Myocyte (in vitro differentiated cells): ENCODE data around the gene ANTKMT. TPM values are rescaled to one million over a fixed set of nuclear protein-coding genes. Genes with fewer than 3 reads are reported as not detected.

Experiments
- DNase-seq: peaks from one replicate; pipeline ENCODE4 v3.0.0-alpha.2; 2012; ENCODE audit warnings: low read depth
- microRNA counts: library from miRNA; unstranded; fragments of <30 nt; microRNA quantifications from one replicate; lab custom pipeline; 2016
- microRNA-seq: library from miRNA; unstranded; fragments of <30 nt; microRNA quantifications from one replicate; pipeline ENCODE4, GENCODE V29; 2016
- total RNA-seq: library from RNA; depleted of rRNA; stranded (reverse); fragments of >200 nt; gene quantifications from 2 replicates; pipeline ENCODE4 v1.2.3, GENCODE V29; 2014

Gene ANTKMT
- total RNA-seq, 1 donor from 2014 or later: 44.0 TPM

DNA sequence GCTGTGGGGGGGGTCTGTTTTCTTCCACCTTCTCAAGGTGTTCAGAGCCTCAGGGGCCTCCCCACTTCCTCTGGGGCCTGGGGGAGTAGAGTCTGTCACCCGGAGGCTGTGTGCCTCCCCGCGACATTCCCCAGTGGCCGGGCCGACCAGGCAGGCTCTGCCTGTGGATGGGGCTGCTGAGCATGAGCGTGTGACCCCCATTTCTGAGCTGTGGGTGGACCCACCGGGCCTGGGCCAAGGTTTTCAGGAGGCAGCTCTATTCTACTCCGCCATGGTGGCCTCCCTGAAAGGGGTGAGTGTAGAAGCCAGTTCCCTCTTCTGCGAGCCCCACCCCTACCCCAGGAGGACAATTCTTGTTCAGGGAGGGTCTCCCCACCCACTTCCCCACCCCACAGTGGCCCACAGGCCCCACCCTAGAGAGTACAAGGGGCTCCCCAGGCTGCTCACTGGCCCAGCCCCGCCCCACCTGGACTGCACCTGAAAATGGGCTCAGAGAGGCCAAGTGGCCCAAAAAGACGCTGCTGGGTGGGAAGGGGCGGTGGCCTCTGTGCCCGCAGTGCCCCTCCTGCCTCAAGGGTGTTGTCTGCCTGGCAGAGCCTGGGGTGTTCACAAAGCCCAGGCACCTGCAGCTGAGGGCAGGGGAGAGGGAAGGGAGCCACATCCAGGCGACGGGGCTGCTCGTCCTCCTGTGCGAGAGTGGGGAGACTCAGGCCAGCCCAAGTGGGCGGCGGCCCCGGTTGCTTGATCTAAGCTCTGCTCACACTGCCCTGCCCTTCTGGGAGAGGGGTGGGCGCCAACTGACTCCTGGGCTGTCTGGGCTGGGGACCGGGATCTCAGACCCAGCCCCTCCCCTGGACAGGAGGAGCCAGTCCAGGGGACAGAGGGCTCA lies 40.9 kb downstream of the ANTKMT start:
- no peak for DNase-seq

DNA sequence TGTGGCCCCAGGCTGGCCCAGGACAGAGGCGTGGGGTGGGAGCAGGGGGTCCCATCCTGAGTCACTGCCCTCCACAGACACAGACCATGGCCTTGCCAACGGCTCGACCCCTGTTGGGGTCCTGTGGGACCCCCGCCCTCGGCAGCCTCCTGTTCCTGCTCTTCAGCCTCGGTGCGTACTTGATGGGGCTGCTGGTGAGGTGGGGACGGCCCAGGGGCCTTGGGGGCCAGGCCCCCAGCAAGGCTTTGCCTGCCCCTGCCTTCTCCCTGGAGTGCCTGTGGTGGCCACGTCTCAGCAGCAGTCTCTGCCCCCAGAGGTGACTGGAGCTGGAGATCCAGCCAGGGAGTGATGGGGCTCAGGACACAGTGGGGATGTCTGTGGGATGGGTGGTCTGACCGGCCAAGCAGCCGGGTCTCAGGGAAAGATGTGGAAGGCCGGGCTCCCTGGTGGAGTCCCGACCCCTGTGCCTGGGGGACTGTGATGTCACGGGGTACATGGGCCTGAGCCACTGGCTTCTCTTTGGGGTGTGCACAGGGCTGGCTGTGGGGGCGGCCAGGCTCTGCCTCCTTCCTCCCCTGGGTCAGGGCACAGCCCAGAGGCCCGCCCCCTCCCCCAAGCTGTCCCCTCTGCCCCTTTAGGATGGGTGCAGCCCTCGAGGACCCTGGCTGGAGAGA lies 41.8 kb downstream of the ANTKMT start:
- DNase-seq: no peak

DNA sequence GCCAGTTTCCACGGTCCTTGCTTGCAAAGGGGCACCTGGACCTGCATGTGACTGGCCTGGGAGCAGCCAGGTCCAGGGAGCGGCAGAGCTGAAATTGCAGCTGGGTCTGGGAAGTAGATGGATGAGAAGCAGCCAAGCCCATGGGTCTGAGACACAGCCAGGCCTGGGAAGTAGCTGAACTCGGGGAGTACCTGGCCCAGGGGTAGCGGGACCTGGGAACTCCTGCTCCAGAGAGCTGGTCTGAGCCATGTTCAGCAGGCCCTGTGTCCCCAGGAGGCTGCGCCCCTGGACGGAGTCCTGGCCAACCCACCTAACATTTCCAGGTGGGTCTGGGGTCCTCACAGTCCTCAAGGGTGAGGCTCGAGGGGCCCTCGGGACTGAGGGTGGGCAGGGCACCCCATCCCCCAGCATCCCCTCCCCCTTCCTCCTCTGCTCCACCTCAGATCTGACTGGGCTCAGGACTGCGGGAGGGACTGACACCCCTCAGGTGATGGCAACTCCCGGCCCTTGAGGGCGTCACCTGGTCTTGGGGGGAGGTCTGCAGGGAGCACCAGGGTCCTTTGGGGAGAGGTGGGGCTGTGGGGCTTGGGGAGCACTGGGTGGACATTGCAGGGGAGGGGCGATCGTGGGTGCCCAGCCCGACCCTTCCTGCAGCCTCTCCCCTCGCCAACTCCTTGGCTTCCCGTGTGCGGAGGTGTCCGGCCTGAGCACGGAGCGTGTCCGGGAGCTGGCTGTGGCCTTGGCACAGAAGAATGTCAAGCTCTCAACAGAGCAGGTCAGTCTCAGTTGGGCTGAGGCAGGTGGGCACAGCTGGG lies 42.6 kb downstream of the ANTKMT start:
- DNase-seq: no peak

DNA sequence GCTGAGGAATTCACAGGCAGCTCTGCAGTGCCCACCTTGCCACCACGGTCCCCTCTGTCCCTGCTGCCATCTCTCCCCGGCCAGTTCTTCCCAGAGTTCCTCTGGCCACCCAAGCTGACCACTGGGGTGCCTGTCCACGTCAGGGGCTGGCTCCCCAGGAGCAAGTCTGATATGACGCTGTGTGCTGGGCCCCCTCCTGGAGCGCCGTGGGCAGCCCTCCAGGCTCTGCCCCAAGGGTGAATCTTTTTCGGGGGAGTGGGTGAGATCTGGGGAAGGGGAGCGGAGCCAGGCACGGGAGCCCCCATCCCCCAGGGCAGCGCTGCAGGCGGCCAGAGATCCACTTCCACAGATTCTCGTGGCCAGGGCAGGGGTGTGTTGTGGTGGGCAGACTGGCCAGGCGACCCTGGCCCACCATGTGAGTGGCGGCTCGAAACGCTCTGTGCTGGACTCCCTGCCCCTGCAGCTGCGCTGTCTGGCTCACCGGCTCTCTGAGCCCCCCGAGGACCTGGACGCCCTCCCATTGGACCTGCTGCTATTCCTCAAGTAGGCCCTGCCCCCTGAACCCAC lies 43.3 kb downstream of the ANTKMT start:
- no peak for DNase-seq

DNA sequence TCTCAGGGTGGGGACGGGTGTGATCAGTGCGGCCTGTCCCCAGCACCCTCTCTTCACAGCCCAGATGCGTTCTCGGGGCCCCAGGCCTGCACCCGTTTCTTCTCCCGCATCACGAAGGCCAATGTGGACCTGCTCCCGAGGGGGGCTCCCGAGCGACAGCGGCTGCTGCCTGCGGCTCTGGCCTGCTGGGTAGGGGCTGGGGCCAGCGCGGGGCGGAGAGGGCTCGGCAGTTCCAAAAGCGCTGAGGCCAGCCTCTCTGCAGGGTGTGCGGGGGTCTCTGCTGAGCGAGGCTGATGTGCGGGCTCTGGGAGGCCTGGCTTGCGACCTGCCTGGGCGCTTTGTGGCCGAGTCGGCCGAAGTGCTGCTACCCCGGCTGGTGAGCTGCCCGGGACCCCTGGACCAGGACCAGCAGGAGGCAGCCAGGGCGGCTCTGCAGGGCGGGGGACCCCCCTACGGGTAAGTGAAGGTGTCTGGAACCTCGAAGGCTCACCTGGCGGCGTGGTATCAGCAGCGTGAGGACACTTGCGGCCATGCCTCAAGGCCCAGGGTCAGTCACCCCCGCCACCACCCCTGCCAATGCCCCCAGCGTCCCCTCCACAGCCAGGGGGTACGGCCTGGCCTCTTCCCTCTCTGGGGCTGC lies 44.0 kb downstream of the ANTKMT start:
- DNase-seq: no peak

DNA sequence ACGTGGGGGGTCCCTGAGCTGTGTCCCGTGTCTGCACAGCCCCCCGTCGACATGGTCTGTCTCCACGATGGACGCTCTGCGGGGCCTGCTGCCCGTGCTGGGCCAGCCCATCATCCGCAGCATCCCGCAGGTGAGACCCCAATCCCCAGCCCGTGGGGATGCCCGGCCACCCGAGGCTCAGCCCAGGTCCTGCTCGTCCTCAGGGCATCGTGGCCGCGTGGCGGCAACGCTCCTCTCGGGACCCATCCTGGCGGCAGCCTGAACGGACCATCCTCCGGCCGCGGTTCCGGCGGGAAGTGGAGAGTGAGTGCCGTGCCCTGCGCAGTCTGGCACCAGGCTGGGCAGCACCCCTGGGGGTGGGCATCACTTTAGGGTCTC lies 44.5 kb downstream of the ANTKMT start:
- DNase-seq: no peak

DNA sequence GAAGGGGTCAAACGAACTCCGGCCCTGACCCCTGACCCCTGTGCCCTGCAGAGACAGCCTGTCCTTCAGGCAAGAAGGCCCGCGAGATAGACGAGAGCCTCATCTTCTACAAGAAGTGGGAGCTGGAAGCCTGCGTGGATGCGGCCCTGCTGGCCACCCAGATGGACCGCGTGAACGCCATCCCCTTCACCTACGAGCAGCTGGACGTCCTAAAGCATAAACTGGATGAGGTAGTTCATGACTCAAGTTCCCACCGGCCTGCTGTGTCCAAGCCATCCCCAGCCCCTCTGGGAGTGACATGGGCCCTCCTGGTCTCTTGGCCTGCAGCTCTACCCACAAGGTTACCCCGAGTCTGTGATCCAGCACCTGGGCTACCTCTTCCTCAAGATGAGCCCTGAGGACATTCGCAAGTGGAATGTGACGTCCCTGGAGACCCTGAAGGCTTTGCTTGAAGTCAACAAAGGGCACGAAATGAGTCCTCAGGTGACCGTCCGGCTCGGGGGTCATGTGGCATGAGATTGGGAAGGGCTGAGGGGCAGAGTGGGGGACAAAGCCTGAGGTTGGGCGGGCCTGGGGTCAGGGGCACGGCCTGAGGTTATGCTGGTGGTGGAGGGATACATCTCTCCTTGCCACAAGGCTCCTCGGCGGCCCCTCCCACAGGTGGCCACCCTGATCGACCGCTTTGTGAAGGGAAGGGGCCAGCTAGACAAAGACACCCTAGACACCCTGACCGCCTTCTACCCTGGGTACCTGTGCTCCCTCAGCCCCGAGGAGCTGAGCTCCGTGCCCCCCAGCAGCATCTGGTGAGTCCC lies 45.3 kb downstream of the ANTKMT start:
- no peak for DNase-seq

DNA sequence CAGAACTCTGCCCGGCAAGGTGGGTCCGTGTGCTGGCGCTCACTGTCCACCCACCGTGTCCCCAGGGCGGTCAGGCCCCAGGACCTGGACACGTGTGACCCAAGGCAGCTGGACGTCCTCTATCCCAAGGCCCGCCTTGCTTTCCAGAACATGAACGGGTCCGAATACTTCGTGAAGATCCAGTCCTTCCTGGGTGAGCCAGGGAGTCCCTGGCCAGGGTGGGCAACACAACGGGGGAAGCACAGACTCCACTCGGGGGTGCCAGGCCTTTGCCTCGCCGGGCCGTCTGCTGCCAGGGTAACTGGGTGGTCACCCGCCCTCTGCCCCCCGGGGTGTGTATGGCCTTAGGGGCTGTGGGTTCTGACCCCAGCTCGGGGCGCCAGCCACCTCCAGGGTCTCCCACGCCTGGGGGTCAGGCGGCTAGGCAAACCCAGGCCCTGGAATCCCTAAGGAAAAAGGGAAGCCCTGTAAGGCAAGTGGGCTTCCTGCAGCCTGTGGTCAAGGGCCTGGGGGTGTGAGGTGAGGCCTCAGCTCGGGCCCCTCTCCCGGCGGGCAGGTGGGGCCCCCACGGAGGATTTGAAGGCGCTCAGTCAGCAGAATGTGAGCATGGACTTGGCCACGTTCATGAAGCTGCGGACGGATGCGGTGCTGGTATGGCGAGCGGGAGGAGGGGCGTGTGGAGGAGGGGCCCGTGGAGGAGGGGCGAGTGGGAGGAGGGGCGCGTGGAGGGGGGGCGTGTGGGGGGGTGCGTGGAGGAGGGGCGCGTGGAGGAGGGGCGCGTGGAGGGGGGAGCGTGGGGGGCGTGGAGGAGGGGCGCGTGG lies 46.1 kb downstream of the ANTKMT start:
- DNase-seq: no peak

DNA sequence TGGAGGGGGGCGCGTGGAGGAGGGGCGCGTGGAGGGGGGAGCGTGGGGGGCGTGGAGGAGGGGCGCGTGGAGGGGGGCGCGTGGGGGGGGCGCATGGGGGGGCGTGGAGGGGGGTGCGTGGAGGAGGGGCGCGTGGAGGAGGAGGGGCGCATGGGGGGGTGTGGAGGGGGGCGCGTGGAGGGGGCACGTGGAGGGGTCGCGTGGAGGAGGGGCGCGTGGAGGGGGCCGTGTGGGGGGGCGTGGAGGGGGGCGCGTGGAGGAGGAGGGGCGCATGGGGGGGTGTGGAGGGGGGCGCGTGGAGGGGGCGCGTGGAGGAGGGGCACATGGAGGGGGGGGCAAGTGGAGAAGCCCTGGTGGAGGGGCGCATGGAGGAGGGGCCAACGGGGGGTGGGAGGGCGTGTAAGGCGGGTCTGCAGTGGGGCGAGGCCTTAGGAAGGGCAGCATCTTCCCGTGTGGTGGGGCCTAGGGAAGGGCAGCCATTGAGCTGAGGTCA lies 46.8 kb downstream of the ANTKMT start:
- no peak for DNase-seq

DNA sequence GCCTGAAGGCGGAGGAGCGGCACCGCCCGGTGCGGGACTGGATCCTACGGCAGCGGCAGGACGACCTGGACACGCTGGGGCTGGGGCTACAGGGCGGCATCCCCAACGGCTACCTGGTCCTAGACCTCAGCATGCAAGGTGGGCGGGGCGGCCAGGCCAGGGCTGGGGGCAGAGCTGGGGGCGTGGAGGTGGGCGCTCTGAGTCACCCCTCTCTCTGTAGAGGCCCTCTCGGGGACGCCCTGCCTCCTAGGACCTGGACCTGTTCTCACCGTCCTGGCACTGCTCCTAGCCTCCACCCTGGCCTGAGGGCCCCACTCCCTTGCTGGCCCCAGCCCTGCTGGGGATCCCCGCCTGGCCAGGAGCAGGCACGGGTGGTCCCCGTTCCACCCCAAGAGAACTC lies 47.5 kb downstream of the ANTKMT start:
- DNase-seq: no peak

DNA sequence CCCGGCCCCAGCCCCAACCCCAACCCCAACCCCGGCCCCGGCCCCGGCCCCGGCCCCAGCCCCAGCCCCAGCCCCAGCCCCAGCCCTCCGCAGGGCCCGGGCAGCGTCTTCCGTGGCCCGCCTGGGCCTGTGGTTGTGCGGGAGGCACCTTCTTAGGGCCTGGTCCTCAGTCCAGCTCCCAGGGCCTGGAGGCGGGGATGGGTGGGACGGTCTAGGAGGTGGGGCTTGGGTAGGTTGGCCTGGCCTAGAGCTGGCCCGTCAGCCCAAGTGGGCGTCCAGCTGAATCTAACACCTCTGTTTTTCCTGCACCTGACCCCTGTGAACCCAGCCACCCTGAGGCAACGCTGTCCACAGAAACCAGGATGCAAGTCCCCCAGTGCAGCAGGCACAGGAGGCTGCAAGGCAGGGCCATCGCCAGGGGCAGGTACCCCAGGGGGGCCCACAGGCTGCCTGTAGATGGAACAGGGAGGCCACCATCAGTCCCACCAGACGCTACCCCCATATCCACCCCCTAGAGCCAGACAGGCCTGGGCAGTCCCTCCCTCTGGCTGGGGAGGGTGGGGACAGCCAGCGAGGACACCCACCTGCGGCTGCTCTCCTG lies 48.3 kb downstream of the ANTKMT start:
- DNase-seq: no peak

DNA sequence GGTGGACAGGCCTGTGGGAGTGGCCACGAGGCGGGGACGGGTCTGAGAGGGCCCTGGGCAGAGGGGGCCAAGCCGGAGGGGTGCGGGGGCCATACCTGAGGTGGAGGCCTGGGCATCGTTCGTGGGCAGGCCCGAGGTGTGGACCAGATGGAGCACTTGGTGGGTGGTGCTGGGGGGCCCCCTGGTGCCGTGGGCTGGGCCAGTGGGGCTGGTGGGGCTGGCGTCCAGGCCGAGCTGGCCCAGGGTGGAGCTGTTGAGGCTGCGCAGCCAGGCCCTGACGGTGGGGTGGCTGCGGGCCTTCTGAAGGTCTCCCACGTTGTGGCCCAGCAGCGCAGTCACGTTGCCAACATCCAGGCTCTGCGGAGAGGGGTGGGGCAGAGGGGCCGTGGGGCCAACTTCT lies 49.0 kb downstream of the ANTKMT start:
- DNase-seq: no peak

DNA sequence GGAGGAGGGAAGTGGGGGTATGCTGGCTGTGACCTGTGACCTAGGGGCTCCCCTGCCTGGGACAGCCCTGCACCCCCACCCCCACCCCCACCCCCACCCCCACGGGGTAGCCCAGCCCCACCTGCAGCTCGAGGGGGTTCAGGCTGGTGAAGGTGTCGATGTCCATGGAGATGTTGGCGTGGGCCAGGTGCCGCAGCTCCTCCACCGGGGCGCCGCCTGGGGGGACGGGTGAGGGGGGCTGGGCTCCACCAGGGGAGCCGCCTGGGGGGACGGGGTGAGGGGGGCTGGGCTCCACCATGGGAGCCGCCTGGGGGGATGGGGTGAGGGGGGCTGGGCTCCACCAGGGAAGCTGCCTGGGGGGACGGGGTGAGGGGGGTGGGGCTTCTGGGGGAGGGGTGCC lies 49.5 kb downstream of the ANTKMT start:
- DNase-seq: no peak

MicroRNAs within 50 kb of the gene (microRNA counts, 767-probe panel; counts per million panel counts)
- microRNA hsa-miR-662 (lab: Ali Mortazavi, UCI): not detected

Small RNAs within 50 kb of the gene (microRNA-seq; reads per million reads assigned to microRNA genes)
- gene MIR662: not detected

Other genes starting within 250 kb of the ANTKMT start
- gene CAPN15, start 193.4 kb upstream of the ANTKMT start, total RNA-seq: 81.8 and 141 TPM in 2 replicates
- 2.9 and 12.5 TPM in 2 replicates for gene PRR35, start 160.8 kb upstream of the ANTKMT start, total RNA-seq
- gene NHLRC4, start 154.1 kb upstream of the ANTKMT start, total RNA-seq: 0.05 and 1.2 TPM in 2 replicates
- gene PIGQ, start 151.2 kb upstream of the ANTKMT start, total RNA-seq: 45.4 and 59.9 TPM in 2 replicates
- gene RAB40C, start 131.1 kb upstream of the ANTKMT start, total RNA-seq: 17.2 and 19.1 TPM in 2 replicates
- 0.70 and 0.83 TPM in 2 replicates for gene WFIKKN1, start 90.2 kb upstream of the ANTKMT start, total RNA-seq
- 83.6 and 83.7 TPM in 2 replicates for gene METTL26, start 84.8 kb upstream of the ANTKMT start, total RNA-seq
- 54.5 and 61.2 TPM in 2 replicates for gene MCRIP2, start 79.3 kb upstream of the ANTKMT start, total RNA-seq
- 6.5 and 8.0 TPM in 2 replicates for gene WDR90, start 71.8 kb upstream of the ANTKMT start, total RNA-seq
- gene RHOT2, start 53.0 kb upstream of the ANTKMT start, total RNA-seq: 70.3 and 73.9 TPM in 2 replicates
- gene RHBDL1, start 45.5 kb upstream of the ANTKMT start, total RNA-seq: 1.5 and 1.6 TPM in 2 replicates
- gene STUB1, start 40.7 kb upstream of the ANTKMT start, total RNA-seq: 239 and 243 TPM in 2 replicates
- 74.5 and 77.7 TPM in 2 replicates for gene JMJD8, start 36.8 kb upstream of the ANTKMT start, total RNA-seq
- gene WDR24, start 30.7 kb upstream of the ANTKMT start, total RNA-seq: 11.0 and 12.5 TPM in 2 replicates
- gene FBXL16, start 15.3 kb upstream of the ANTKMT start, total RNA-seq: 0.21 and 0.51 TPM in 2 replicates
- 105 and 172 TPM in 2 replicates for gene METRN, start 6.0 kb upstream of the ANTKMT start, total RNA-seq
- gene CCDC78, start 5.3 kb downstream of the ANTKMT start, total RNA-seq: 5.9 and 6.0 TPM in 2 replicates
- gene HAGHL, start 6.0 kb downstream of the ANTKMT start, total RNA-seq: 32.6 and 38.5 TPM in 2 replicates
- gene CIAO3, start 19.9 kb downstream of the ANTKMT start, total RNA-seq: 39.2 TPM in 2 replicates
- not detected in 2 replicates for gene MSLN, start 39.6 kb downstream of the ANTKMT start, total RNA-seq
- gene RPUSD1, start 67.2 kb downstream of the ANTKMT start, total RNA-seq: 31.0 and 41.3 TPM in 2 replicates
- gene CHTF18, start 67.5 kb downstream of the ANTKMT start, total RNA-seq: 7.5 and 10.0 TPM in 2 replicates
- gene GNG13, start 79.6 kb downstream of the ANTKMT start, total RNA-seq: not detected in 2 replicates
- 67.9 and 74.3 TPM in 2 replicates for gene LMF1, start 249.8 kb downstream of the ANTKMT start, total RNA-seq